GM18907 (cell line): ENCODE results near the gene PKM.

Experiments
- ATAC-seq: cut with Tn5 transposase; IDR thresholded peaks from one replicate; pipeline ENCODE4 v1.9.1; 2021; ENCODE audit warnings: mild to moderate bottlenecking, moderate library complexity; ENCODE audit not compliant: unreplicated experiment

The PKM gene

DNA sequence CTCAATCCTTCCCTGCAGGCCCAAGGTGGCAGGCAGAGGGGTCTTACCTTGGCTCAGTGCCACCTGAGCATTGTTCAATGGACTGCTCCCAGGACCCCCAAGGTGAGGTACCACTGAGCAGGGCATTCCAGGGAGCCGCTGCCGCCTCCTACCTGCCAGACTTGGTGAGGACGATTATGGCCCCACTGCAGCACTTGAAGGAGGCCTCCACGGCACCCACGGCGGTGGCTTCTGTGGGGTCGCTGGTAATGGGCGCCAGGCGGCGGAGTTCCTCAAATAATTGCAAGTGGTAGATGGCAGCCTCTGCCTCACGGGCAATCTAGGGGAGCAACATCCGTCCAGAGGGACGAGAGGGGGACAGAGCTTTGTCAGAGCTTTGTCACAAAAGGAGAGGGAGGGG lies 28.7 kb downstream of the PKM start:
- no peak for ATAC-seq

DNA sequence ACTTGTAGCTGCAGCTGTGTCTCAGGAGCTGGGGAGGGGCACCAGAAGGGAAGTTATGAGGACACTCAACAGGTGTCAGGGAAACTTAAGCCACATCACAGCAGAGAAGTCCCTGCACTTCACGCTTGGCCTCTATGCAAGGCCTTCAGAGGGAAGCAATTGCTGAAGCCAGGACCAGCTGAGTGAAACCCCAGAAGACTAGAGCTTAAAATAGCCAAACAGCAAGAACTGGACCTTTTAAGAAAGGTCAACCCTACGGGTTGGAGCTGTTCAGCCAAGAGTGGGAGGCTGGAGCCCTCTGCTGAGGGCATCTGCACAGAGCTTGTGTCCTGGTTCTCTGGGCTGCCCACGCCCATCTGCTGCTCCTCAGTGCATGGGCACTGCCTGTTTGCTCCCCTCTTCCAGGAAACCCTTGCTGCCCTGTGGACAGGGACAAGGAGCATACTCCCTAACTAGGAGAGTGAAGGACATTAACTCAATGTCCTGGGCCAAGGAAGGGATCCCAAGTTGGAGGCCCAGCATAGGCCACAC lies 29.5 kb downstream of the PKM start:
- no peak for ATAC-seq

DNA sequence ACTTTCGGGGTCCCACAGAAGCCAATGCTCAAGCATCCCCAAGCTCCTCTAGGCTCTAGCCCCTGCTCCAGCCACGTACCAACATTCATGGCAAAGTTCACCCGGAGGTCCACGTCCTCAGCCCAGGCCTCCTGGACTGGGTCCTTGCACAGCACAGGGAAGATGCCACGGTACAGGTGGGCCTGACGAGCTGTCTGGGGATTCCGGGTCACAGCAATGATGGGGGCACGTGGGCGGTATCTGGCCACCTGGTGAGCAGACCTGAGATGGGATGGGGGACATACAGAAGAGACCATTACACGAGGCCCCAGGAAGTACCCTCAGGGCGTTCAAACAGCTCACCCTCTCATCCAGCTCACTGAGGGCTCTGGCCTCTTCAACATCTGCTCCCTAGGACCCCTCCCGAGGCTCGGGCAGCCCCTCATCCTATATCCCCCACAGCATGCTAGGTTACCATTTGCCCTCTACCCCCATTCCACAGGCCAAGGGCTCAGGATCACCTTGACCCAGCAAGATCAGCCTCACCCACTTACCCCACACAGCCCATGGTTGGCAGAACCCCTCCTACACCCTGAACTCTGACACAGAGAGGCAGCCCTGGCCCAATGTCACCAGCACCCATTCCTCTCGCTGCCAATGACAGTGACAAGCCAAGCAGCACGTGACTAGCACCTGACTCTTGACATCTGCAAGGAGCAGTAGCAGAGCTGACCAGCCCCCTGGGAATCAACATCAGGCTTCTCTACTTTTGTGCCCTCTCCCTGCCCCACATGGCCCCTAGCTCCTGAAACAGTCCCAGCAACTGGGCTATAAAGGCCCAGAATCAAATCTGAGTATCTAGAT lies 30.4 kb downstream of the PKM start:
- no peak for ATAC-seq

DNA sequence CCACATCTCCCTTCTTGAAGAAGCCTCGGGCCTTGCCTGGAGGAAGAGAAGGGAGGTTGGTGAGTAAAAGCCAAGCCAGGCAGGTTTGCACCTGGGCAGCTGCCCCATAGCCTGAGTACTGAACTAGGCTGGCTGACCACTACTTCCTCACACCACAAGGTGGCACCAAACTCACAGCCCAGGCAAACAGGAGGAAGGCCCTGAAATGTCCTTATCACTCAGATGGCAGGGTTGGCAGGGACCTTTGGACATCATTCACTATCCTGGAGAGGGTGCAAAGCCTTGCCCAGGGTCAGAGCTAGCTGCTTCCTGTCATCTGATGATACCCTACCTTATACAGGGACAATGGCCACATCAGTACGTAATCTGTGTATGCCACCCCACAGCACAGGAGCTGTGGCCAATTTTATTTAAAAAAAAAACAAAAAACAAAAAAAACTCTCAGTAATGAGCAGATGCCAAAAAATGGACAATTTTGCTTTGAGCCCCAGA lies 31.2 kb downstream of the PKM start:
- peak; percentile 44 for ATAC-seq

DNA sequence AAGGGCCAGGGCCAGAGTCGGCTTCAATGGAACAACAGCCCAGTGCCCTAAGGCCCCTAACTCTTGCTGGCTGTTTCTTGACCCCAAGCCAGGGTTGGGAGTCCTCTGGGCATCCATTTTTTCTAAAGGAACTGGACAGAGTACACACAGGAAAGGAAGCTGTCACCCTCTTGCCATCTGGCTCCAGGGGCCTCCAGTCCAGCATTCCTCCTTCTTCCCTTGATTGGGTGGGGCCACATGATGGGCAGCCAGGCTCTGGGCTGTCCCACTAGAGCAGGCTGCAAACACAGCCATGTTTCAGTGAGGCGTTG lies 31.8 kb downstream of the PKM start:
- no peak for ATAC-seq

DNA sequence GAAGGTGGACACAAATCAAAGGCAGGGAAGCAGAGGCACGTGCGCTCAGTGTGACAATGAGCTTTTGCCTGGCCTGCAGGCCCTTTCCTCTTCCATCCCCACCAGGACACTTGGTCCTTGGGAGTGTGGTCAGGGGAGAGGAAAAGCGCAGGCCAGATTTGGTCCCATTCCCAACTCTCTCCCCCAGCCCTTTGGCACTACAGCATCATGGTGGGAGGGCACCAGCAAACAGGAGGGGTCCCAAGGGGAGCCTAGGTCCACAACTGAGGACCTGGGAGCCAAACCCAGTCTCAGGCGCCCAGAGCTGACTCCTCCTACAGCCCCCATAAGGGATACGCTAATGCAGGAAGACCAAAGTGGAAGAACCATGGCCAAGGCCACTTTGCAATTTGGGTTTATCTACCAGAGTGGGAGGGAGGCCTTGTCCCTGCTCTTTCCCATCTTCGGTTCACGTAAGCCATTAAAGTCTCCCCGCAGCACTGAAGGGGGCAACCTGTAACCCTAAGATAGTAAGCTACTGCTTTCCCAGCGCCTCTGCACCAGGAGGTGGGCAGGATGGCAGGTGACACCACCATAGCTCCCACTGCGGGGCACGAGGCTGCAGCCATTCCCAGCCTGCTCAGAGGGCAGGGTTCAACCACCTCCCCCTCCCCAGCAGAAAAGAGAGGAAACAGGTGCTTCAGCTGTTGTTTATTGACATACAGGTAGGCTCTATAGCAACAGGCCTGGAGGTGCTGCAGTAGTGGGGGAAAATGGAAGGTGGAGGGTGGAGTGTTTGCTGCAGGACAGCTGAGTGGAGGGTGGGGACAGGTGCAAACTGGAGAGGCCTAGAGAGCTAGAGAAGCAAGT lies 32.4 kb downstream of the PKM start:
- no peak for ATAC-seq

DNA sequence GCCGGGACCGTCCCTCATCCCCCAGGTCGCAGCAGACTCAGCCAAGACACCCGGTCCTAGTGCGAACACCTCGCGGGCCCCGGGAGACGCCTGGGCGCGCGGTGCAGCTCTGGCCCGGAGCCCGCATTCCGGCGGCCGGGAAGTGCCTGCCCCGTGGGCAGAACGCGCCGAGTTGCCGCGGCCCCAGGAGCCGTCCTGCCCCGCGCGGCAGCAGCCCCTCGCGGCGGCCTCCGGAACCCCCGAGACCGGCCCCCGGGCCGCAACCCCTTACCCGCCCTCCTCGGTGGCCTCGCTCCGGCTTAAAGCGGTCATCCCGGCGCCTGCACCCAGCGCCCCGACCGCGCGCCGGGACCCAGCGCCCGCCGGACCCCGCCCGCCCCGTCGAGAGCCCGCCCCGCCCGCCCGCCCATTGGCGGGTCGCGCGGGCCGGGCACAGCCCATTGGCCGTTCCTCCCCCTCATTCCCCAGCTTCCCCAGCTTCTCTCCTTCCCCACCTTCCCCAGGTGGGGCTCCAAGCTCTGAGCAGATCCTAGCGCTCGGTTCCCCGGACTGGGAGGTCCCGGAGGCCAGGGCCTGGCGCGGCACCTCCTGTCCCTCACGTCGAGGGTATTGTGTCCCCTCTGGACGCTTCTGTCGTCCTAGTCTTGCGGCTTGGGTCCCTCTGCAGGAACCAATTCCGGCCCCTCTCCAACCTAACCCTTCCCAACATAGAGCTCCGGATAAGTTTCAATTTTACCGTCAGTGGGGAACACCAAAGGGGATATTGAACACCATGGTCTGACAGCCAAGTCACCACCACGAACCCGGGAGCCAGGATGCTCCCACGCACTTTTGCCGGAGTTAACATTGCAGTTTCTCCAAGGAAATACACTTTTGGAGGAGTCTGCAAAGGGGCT lies 33.3 kb downstream of the PKM start, which contains the start of gene GRAMD2A:
GRAMD2A (minus strand) TSS at position 328 of the 896 bp plus-strand sequence.
- ATAC-seq: no peak

DNA sequence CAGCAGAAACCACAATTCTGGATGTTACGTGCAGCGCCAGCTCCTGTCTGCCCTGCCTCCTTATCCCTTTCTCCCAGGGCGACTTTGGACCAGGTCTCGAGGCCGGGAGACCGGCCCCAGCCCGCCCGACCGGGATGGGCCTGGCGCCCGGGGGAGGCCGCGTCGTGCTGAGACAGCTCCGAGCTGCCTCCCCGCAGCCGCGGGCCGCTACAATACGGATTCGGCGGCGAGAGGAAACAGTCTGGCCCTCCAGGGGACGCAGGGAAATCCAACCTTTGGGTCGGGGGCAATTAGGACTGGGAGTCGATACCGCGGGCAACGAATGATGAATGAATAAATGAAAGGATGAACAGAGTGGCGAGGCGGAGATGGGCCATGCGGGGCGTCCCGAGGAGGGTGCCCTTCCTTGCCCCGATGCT lies 33.9 kb downstream of the PKM start:
- ATAC-seq: no peak

DNA sequence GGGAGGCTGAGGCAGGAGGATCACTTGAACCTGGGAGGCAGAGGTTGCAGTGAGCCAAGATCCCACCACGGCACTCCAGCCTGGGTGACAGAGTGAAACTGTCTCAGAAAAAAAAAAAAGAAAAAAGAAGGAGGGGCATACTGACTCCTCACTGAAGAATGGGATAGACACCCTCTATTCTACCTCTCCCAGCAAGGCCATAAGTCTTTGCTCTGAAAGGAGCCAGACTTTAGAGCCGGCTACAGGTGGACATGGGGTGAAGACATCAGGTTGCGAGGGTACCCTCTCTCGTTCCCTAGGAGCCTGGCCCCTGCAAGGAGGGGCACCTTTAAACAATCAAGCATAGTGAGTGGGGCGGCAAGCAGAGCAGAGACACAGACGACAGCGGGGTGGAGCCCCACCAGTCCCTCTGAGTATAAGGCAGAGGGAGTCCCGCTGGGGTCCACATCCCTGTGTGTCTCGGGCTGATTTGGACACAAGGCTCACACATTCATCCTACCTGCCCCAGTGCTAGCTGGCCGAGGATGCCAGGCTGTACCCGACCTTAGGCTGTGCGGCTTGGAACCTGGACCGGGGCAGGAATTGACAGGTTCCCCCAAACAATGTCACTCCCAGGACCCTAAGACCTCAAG lies 34.5 kb downstream of the PKM start:
- ATAC-seq: no peak

DNA sequence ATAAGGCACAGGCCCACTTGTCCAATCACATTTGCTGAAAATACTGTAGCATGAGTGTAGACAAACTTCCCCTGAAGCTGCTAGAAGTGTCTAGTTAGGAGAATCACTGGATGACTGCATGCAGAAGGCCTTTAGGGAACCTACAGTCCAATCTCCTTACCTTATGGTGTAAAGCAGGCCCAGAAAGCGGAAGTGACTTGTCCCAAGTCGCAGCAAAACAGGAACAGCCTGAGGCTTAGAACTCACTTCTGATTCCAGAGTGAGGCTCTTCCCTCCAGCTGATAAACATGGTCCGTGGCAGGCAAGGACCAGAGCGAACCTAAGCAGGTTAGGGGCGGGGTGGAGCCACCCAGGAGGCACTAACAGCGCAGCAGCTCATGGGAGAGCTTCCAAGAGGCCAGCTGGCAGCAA lies 35.9 kb downstream of the PKM start:
- no peak for ATAC-seq

DNA sequence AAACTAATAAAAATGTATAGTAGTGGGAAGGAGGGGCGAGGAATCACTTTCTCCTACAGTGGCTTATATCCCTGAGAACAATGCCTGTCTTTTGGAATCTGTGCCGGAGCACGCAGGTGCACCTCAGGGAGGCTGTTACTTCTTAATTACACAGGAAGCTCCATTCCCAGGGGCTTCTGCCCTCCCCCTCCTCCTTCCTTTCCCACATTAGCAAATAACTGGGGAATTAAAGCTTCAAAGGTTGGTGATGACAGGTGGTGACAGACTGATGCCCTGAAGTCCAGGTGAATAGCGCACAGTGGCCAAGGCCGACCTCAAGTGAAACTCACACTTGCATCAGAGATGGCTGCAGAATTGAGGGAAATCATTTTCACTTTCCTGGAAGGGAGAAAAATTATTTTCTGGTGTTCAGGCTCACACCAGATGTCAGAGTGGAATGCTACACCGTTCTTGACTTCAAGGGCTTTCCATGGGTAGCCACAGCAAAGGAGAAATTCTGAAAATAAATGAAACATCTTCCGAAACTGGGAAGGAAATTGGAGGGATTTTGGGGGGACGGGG lies 37.1 kb downstream of the PKM start:
- ATAC-seq: no peak

DNA sequence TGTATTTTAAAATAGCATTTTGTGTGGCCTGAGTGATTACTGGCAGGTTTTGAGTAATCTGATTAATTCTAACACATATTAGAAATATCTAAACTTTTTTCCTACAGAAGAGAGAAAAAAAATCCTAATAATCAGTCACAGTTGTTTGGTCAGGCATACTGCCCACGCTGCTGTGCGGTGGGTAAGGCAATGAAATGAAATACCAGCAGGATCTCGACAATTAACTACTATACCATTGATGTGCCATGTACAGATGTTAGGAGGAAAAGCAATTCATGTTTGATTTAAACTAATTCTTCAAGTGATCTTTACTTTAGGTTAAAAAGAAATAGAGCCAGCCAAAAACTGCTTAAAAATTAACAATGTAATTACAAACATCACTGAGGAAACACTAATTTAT lies 38.6 kb downstream of the PKM start:
- ATAC-seq: no peak

DNA sequence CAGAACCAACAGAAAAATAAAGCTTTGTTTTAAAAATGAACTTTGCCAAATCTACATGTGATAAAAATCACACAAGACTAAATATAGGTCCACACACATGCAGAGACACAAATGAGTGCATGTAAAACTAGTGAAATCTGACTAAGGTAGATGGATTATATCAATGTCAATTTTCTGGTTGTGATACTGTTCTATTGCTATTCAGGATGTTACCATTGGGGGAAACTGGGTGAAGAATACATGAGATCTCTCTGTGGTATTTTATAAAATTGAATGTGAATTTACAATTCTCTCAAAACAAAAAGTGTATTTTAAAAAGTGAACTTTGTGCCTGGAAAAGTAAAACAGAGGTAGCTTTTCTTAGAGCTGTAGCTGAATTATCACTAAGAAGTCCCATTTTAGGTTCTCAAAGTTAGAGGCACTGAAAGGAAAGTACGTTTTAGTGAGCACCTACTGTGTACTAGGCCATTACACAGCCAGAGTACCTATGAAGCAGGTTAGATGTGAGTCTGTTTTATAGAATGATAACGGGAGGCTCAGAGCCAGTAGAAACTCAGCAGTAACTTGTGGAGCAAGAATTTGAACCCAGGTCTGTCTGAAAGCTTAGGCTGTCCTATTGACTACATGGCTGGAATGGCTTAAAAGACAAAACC lies 41.6 kb downstream of the PKM start:
- no peak for ATAC-seq

DNA sequence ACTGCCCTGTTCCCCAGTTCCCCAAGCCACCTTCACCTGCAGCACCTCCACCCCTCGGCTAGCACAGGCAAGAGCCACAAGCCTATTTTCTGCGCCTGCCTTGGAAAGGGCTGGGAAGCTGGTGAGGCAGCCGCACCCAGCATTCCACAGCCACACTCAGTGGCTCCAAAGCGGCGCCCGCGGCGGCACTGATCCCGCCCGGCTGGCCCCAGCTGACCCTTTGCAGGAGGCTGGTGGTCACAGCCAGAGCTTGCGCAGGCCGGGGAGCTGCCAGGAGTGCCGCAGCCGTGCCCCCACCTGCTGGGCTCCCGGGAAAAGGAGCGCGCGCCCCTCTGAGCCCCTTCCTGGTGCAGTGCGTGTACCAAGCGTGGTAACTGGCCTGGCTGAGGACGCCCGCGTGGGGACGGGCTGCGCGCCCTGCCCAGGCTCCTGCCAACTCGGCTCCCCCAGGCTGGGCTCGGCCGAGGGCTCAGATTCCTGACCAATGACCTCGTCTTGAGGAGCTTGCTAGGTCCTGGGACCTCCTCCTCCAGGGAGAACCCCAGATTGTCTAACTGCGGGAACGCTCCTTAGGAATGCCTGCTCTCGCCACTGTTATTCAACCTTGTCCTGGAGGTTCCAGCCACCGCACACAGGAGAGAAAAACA lies 46.7 kb downstream of the PKM start:
- no peak for ATAC-seq

DNA sequence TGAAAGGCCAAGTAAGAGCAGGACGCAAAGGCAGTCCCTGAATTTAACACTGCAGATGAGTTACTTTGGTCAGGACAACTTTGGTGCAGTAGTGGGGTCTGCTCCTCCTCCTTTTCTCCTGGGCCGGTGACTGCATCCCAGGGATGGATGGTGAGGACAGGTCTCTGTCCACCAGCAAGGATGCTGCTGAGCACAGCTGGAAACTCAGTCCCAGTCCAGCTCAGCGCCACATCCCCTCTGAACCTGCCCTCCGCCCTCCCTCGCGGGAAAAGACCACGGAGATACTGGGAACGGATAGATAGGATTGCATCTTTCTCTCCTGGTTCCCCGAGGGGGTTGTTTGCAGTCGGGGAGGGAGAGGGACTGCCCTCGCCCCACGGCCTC lies 47.2 kb downstream of the PKM start:
- no peak for ATAC-seq

DNA sequence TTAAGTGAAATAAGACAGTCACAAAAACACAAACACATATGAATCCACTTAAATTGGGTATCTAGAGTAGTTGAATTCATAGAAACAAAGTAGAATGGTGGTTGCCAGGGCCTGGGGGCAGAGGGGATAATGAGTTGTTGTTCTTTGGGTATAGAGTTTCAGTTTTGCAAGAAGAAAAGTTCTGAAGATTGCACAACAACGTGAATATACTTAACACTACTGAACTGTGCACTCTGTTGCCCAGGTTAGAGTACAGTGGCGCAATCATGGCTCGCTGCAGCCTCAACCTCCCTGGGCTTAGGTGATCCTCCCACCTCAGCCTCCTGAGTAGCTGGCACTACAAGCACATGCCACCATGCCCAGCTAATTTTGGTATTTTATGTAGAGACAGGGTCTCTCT lies 48.3 kb downstream of the PKM start:
- ATAC-seq: no peak

DNA sequence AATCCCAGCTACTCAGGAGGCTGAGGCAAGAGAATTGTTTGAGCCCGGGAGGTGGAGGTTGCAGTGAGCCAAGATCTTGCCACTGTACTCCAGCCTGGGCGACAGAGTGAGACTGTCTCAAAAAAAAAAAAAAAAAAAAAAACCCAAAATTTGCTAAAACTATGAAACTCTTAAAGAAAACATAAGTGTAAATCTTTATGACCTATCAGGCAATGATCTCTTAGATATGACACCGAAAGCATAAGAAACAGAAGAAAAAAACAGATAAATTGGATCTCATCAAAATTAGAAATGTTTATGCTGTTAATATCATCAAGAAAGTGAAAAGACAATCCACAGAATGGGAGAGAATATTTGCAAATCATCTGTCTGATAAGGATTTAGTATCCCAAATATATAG lies 48.7 kb downstream of the PKM start:
- ATAC-seq: no peak

DNA sequence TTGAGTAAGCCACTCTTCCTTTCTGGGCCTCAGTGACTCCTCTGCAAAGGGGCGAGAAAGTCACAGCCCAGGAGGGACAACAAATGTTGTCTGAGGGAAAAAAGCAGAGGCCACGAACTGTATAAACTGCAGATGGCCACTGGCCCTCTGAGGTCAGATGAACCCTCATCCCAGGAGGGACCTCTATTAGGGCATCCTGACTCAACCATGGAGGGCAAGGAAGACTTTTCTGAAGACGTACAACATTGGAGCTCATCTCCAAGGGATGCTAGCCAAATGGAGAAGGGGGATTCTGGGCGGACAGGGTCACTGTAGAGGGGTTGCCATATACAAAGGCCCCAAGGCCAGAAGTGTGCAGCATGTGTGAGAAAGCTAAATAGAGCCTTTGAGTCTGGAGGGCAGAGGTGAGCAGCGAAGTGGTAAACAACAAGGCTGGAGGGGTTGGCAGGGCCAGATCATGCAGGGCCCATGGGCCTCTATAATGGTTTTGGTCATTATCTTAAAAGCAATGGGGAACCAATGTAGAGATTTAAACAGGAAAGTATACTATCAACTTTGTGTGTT lies 50.1 kb downstream of the PKM start:
- ATAC-seq: no peak
